Lung (tissue), 12 donors: ENCODE results near the gene ARHGAP22. TPM values are rescaled to one million over a fixed set of nuclear protein-coding genes. Genes with fewer than 3 reads are reported as not detected.

ENCODE experiments used
- ATAC-seq: fragments of 200-7000 bp; cut with Tn5 transposase; one replicate; pipeline ENCODE4 v1.9.1; 2020; ENCODE audit warnings: moderate number of reproducible peaks; ENCODE audit not compliant: insufficient read depth, low FRiP score
- DNase-seq, 3 donors: peaks; one replicate each; pipeline ENCODE4 v3.0.0-alpha.2; 2013 to 2017
- H3K27ac ChIP-seq, 2 donors: one replicate each; pipeline ENCODE4 v1.5.1; 2013; ENCODE audit warnings: mild to moderate bottlenecking in 2 of 2, moderate library complexity in 2 of 2, control low read depth in 1 of 2, inconsistent platforms in 1 of 2, low read depth in 1 of 2, low read length in 1 of 2
- H3K27me3 ChIP-seq, 3 donors: one replicate each; pipeline ENCODE4 v1.5.1; 2013; ENCODE audit warnings: low read length in 2 of 3; ENCODE audit not compliant: control insufficient read depth in 3 of 3, insufficient read depth in 3 of 3
- H3K36me3 ChIP-seq, 4 donors: one replicate each; pipeline ENCODE4 v1.5.1; 2013; ENCODE audit warnings: low read length in 4 of 4, mild to moderate bottlenecking in 1 of 4, moderate library complexity in 1 of 4; ENCODE audit not compliant: control insufficient read depth in 4 of 4, insufficient read depth in 4 of 4
- H3K4me1 ChIP-seq, 5 donors: one replicate each; pipeline ENCODE4 v1.5.1; 2013; ENCODE audit warnings: low read length in 5 of 5, mild to moderate bottlenecking in 2 of 5, moderate library complexity in 1 of 5; ENCODE audit not compliant: control insufficient read depth in 5 of 5, insufficient read depth in 5 of 5
- H3K4me3 ChIP-seq: one replicate; pipeline ENCODE4 v1.5.1; 2013; ENCODE audit warnings: mild to moderate bottlenecking, control low read depth, moderate library complexity
- H3K9ac ChIP-seq, 2 donors: one replicate each; pipeline ENCODE4 v1.5.1; 2013; ENCODE audit warnings: low read length in 2 of 2, control low read depth in 1 of 2; ENCODE audit not compliant: insufficient read depth in 1 of 2
- H3K9me3 ChIP-seq, 4 donors: one replicate each; pipeline ENCODE4 v1.5.1; 2013; ENCODE audit warnings: low read length in 3 of 4, mild to moderate bottlenecking in 1 of 4, moderate library complexity in 1 of 4; ENCODE audit not compliant: control insufficient read depth in 4 of 4, insufficient read depth in 3 of 4
- CTCF ChIP-seq: IDR thresholded peaks from 2 replicates; pipeline ENCODE4 v1.5.1; 2012; ENCODE audit warnings: mild to moderate bottlenecking; ENCODE audit errors: control extremely low read depth, extremely low read depth
- WGBS, 2 donors: extraction: QIAGEN DNeasy Blood & Tissue Kit; methylation state at CpG; one replicate each; pipeline ENCODE4 v1.1.7; 2013; 5-methylcytosine and 5-hydroxymethylcytosine counted together
- polyA plus RNA-seq, 2 donors: library from polyadenylated mRNA; stranded (reverse); fragments of 200-250 nt; gene quantifications; one replicate each; pipeline ENCODE4 v1.2.1, GENCODE V29; 2013
- total RNA-seq, 2 donors: library from RNA; depleted of rRNA in 1 of 2; stranded (reverse); fragments of >200 nt in 1 of 2; gene quantifications; one replicate each; pipeline ENCODE4 v1.2.1, GENCODE V29; 2014 to 2021
- donor health status: control.
- donor health status: control.
- donor health status: Bipolar disorder and iron deficiency.
- donor health status: healthy.
- donor health status: DM: yes; HTN: yes; CAD: no.

Gene ARHGAP22
- total and polyA plus RNA-seq, 4 donors: 3.2 to 6.9 (median 4.1) TPM

GRCh38 chr10:48444266-48444665, 160.6 kb downstream of the ARHGAP22 start:
- Histone ChIP-seq H3K36me3 (no peaks in the 10 kb centered on the region), H3K27ac (no peak overlapping the region), H3K4me3 (no peak overlapping the region), H3K9ac (no peak overlapping the region), H3K9me3 (no peaks in the 10 kb centered on the region), H3K4me1 (peaks cover 0 to 6% (median 2%) of the 10 kb centered on the region in 5 donors), H3K27me3 (no peaks in the 10 kb centered on the region)
- no peak for TF ChIP-seq CTCF
- DNase-seq: peak in 2 of 3 donors; percentile 30 to 57
- WGBS, 2 donors: 28 to 39% methylated on average over 2 of the region's 2 CpGs
- no peak for ATAC-seq

- DNase-seq (no peak), ATAC-seq (no peak)
- H3K36me3 ChIP-seq: no peaks in the 10 kb centered on the region
- no peak overlapping the region for H3K9ac ChIP-seq
- H3K4me3 ChIP-seq: no peak overlapping the region
- no peak for TF ChIP-seq CTCF
- H3K9me3 ChIP-seq: no peaks in the 10 kb centered on the region
- WGBS, 2 donors: 81 to 87% methylated on average over 5 of the region's 5 CpGs
- H3K4me1 ChIP-seq: peaks cover 0 to 9% (median 2%) of the 10 kb centered on the region in 5 donors
- no peak overlapping the region for H3K27ac ChIP-seq
- H3K27me3 ChIP-seq: no peaks in the 10 kb centered on the region
Measured at GRCh38 chr10:48442809-48443177, 162.1 kb downstream of the ARHGAP22 start.

- no peak for TF ChIP-seq CTCF
- DNase-seq (no peak), ATAC-seq (no peak)
- H3K9me3 ChIP-seq: no peaks in the 10 kb centered on the region
- H3K9ac ChIP-seq: no peak overlapping the region
- no peaks in the 10 kb centered on the region for H3K27me3 ChIP-seq
- peaks cover 0 to 9% (median 2%) of the 10 kb centered on the region in 5 donors for H3K4me1 ChIP-seq
- no peak overlapping the region for H3K4me3 ChIP-seq
- peaks cover 0 to 2% (median 0%) of the 10 kb centered on the region in 4 donors for H3K36me3 ChIP-seq
- 82 to 88% methylated on average over 11 of the region's 11 CpGs for WGBS, 2 donors
- H3K27ac ChIP-seq: no peak overlapping the region
Measured at GRCh38 chr10:48442090-48442808, 162.6 kb downstream of the ARHGAP22 start.
